Loucy (cell line): Measurements from ENCODE around the gene ZNF629.

Experiments
- EZH2phosphoT487 ChIP-seq: fragments of 200-600 bp; IDR thresholded peaks from 2 replicates; pipeline ENCODE4 v1.6.1; 2018; ENCODE audit warnings: antibody characterized with exemption, mild to moderate bottlenecking, moderate library complexity, borderline replicate concordance
- TF ChIP-seq, protein P1 (sequence below): fragments of 200-600 bp; sonication (generic); conservative IDR thresholded peaks from 2 replicates; pipeline ENCODE4 v1.5.1; 2014; ENCODE audit warnings: mild to moderate bottlenecking, antibody characterized with exemption, low read length

DNA sequence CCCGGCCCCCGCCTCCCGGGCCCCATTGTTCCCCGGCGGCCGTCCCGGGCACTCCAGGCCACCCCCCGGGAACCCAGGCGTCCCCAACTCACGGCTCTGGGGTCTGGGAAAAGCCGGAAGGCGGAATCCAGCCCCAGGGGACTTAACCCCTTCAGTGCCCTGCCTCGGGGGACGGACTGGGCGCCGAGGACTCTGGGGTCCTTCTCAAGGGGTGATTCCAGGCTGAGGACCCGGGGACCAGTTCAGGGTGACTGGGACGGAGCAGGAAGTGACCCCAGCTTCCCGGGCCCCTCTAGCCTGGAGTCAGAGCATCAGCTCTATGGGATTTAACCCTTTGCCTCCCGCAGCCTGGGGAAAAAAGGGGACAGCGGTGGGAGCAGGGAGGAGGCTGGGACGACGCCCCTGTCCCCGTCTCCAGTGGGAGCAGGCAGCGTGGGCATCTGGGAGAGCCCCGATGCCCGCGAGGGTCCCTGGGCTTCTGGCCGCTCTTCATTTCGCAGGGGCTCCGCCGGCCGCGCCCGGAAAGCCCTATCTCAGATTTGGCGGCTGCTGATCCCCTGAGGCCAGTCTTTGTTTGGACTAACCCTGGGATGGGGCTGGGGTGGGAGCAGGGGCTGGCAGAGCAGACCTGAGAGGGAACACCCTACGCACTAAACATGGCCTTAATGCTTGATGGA, at the start of gene ZNF629:
- TF ChIP-seq, protein P1, sequence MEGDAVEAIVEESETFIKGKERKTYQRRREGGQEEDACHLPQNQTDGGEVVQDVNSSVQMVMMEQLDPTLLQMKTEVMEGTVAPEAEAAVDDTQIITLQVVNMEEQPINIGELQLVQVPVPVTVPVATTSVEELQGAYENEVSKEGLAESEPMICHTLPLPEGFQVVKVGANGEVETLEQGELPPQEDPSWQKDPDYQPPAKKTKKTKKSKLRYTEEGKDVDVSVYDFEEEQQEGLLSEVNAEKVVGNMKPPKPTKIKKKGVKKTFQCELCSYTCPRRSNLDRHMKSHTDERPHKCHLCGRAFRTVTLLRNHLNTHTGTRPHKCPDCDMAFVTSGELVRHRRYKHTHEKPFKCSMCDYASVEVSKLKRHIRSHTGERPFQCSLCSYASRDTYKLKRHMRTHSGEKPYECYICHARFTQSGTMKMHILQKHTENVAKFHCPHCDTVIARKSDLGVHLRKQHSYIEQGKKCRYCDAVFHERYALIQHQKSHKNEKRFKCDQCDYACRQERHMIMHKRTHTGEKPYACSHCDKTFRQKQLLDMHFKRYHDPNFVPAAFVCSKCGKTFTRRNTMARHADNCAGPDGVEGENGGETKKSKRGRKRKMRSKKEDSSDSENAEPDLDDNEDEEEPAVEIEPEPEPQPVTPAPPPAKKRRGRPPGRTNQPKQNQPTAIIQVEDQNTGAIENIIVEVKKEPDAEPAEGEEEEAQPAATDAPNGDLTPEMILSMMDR: no peak
- no peak for TF ChIP-seq EZH2phosphoT487
